WTC11 (cell line): ENCODE data around the gene IFI27L2. TPM values are rescaled to one million over a fixed set of nuclear protein-coding genes. Genes with fewer than 3 reads are reported as not detected.

ENCODE experiments used
- ATAC-seq: fragments of 200-7000 bp; cut with Tn5 transposase; 2 replicates; pipeline ENCODE4 v1.10.0; 2021; ENCODE audit warnings: mild to moderate bottlenecking, moderate library complexity
- CTCF ChIA-PET: fragments of 300-600 bp; sonication (Branson Sonifier 250); formaldehyde crosslinking; loops from one replicate; lab custom pipeline; 2021; ENCODE audit warnings: antibody characterized with exemption; lab: Charles Lee
- POLR2A ChIA-PET: fragments of 350-600 bp; sonication (Branson Sonifier 250); formaldehyde crosslinking; loops from one replicate; lab custom pipeline; 2021; ENCODE audit warnings: antibody characterized with exemption; lab: Charles Lee
- DNase-seq: peaks from one replicate; pipeline ENCODE4 v3.0.0; 2021; ENCODE audit warnings: low spot score
- H3K27ac Mint-ChIP-seq: 2 replicates; pipeline ENCODE4 v1.8.0; 2021; ENCODE audit warnings: mixed read lengths
- H3K27me3 Mint-ChIP-seq: 2 replicates; pipeline ENCODE4 v1.8.0; 2021; ENCODE audit warnings: low read depth, mild to moderate bottlenecking, moderate library complexity, mixed read lengths
- H3K36me3 Mint-ChIP-seq: 2 replicates; pipeline ENCODE4 v1.8.0; 2021; ENCODE audit warnings: mixed read lengths
- H3K4me1 Mint-ChIP-seq: 2 replicates; pipeline ENCODE4 v1.8.0; 2022; ENCODE audit warnings: mixed read lengths
- H3K4me3 Mint-ChIP-seq: 2 replicates; pipeline ENCODE4 v1.8.0; 2021; ENCODE audit warnings: mild to moderate bottlenecking, moderate library complexity, mixed read lengths
- H3K9me3 Mint-ChIP-seq: 2 replicates; pipeline ENCODE4 v1.8.0; 2021; ENCODE audit warnings: mixed read lengths
- ATF1 ChIP-seq: sonication (generic); formaldehyde crosslinking; IDR thresholded peaks from 2 replicates; pipeline ENCODE4 v1.8.1; 2023; ENCODE audit warnings: mild to moderate bottlenecking, moderate library complexity, missing genetic modification reagents
- ATF3 ChIP-seq: sonication (generic); formaldehyde crosslinking; conservative IDR thresholded peaks from 2 replicates; pipeline ENCODE4 v1.8.1; 2022; ENCODE audit warnings: mild to moderate bottlenecking, missing genetic modification reagents
- CBFB ChIP-seq: sonication (generic); formaldehyde crosslinking; IDR thresholded peaks from 2 replicates; pipeline ENCODE4 v1.8.1; 2022; ENCODE audit warnings: mild to moderate bottlenecking, low read depth, missing genetic modification reagents
- CDX4 ChIP-seq: fragments of 250-450 bp; sonication (Bioruptor Pico); IDR thresholded peaks from 2 replicates; pipeline ENCODE4 v1.9.0; 2021; ENCODE audit warnings: moderate library complexity, mild to moderate bottlenecking, inconsistent platforms, borderline replicate concordance
- E2F5 ChIP-seq: sonication (generic); formaldehyde crosslinking; IDR thresholded peaks from 2 replicates; pipeline ENCODE4 v1.8.1; 2022; ENCODE audit warnings: mild to moderate bottlenecking, moderate library complexity, missing genetic modification reagents
- ELF4 ChIP-seq: sonication (generic); formaldehyde crosslinking; IDR thresholded peaks from 2 replicates; pipeline ENCODE4 v1.8.1; 2022; ENCODE audit warnings: low read depth, mild to moderate bottlenecking, moderate library complexity, missing genetic modification reagents
- ESRRA ChIP-seq: sonication (generic); formaldehyde crosslinking; IDR thresholded peaks from 2 replicates; pipeline ENCODE4 v1.8.1; 2022; ENCODE audit warnings: mild to moderate bottlenecking, missing genetic modification reagents, borderline replicate concordance
- ETV6 ChIP-seq: sonication (generic); formaldehyde crosslinking; IDR thresholded peaks from 2 replicates; pipeline ENCODE4 v1.8.1; 2022; ENCODE audit warnings: mild to moderate bottlenecking, missing genetic modification reagents
- FOXP1 ChIP-seq: sonication (generic); formaldehyde crosslinking; IDR thresholded peaks from 2 replicates; pipeline ENCODE4 v1.8.0; 2022; ENCODE audit warnings: missing genetic modification reagents, mild to moderate bottlenecking, moderate library complexity, borderline replicate concordance
- IRF2 ChIP-seq: sonication (generic); formaldehyde crosslinking; IDR thresholded peaks from 2 replicates; pipeline ENCODE4 v1.8.0; 2022; ENCODE audit warnings: low read depth, missing genetic modification reagents, borderline replicate concordance
- JAZF1 ChIP-seq: fragments of 250-450 bp; sonication (Bioruptor Pico); IDR thresholded peaks from 2 replicates; pipeline ENCODE4 v1.9.0; 2021; ENCODE audit warnings: moderate library complexity, mild to moderate bottlenecking, inconsistent platforms
- MAX ChIP-seq: sonication (generic); formaldehyde crosslinking; IDR thresholded peaks from 2 replicates; pipeline ENCODE4 v1.8.0; 2022; ENCODE audit warnings: mild to moderate bottlenecking, missing genetic modification reagents
- MLX ChIP-seq: sonication (generic); formaldehyde crosslinking; IDR thresholded peaks from 2 replicates; pipeline ENCODE4 v1.8.1; 2023; ENCODE audit warnings: mild to moderate bottlenecking, missing genetic modification reagents, moderate library complexity
- MYBL2 ChIP-seq: sonication (generic); formaldehyde crosslinking; IDR thresholded peaks from 2 replicates; pipeline ENCODE4 v1.8.1; 2023; ENCODE audit warnings: mild to moderate bottlenecking, moderate library complexity, missing genetic modification reagents
- NR1H2 ChIP-seq: sonication (generic); formaldehyde crosslinking; IDR thresholded peaks from 2 replicates; pipeline ENCODE4 v1.9.0; 2021; ENCODE audit warnings: mild to moderate bottlenecking, moderate library complexity, missing genetic modification reagents
- PREB ChIP-seq: sonication (generic); formaldehyde crosslinking; IDR thresholded peaks from 2 replicates; pipeline ENCODE4 v1.8.1; 2022; ENCODE audit warnings: mild to moderate bottlenecking, missing genetic modification reagents, moderate library complexity, borderline replicate concordance
- PRRX2 ChIP-seq: fragments of 250-450 bp; sonication (Bioruptor Pico); IDR thresholded peaks from 2 replicates; pipeline ENCODE4 v1.8.0; 2021; ENCODE audit warnings: mild to moderate bottlenecking
- RORB ChIP-seq: fragments of 250-450 bp; sonication (Bioruptor Pico); IDR thresholded peaks from 2 replicates; pipeline ENCODE4 v1.9.0; 2021; ENCODE audit warnings: mild to moderate bottlenecking
- TEAD4 ChIP-seq: sonication (generic); formaldehyde crosslinking; IDR thresholded peaks from 2 replicates; pipeline ENCODE4 v1.8.0; 2022; ENCODE audit warnings: mild to moderate bottlenecking, missing genetic modification reagents
- ZMAT4 ChIP-seq: fragments of 250-450 bp; sonication (Bioruptor Pico); IDR thresholded peaks from 2 replicates; pipeline ENCODE4 v1.9.0; 2021; ENCODE audit warnings: mild to moderate bottlenecking
- ZNF138 ChIP-seq: sonication (generic); formaldehyde crosslinking; conservative IDR thresholded peaks from 2 replicates; pipeline ENCODE4 v1.8.1; 2022; ENCODE audit warnings: mild to moderate bottlenecking, moderate library complexity, missing genetic modification reagents
- ZNF317 ChIP-seq: sonication (generic); formaldehyde crosslinking; IDR thresholded peaks from 2 replicates; pipeline ENCODE4 v1.8.1; 2023; ENCODE audit warnings: low read depth, mild to moderate bottlenecking, moderate library complexity, missing genetic modification reagents, borderline replicate concordance
- ZNF425 ChIP-seq: fragments of 250-450 bp; sonication (Bioruptor Pico); conservative IDR thresholded peaks from 2 replicates; pipeline ENCODE4 v1.9.0; 2021; ENCODE audit warnings: mild to moderate bottlenecking
- ZNF671 ChIP-seq: fragments of 250-450 bp; sonication (Bioruptor Pico); IDR thresholded peaks from 2 replicates; pipeline ENCODE4 v1.8.0; 2021; ENCODE audit warnings: mild to moderate bottlenecking
- total RNA-seq: library from RNA; stranded (reverse); gene quantifications from 3 replicates; pipeline ENCODE4 v1.2.3, GENCODE V29; 2021

IFI27L2 gene
- total RNA-seq, 1 experiment from 2014 or later = 22.1 TPM

GRCh38 chr14:94089479-94089878 is 39.9 kb downstream of the IFI27L2 start (continued):
- no peak for TF ChIP-seq TEAD4
- no peak for TF ChIP-seq ATF3 (CRISPR knock-in tag)
- no peak for TF ChIP-seq ATF1 (CRISPR knock-in tag)
- TF ChIP-seq JAZF1 (CRISPR knock-in tag) = no peak
- no peak for TF ChIP-seq ELF4 (CRISPR knock-in tag)
- no peak for TF ChIP-seq ZMAT4
- TF ChIP-seq ESRRA = no peak
- no peak for TF ChIP-seq NR1H2 (CRISPR knock-in tag)
- TF ChIP-seq IRF2 (CRISPR knock-in tag) = no peak

- no peak for TF ChIP-seq ZNF671 (CRISPR knock-in tag)
- TF ChIP-seq MYBL2 (CRISPR knock-in tag) = no peak
- no peak for TF ChIP-seq ESRRA
- TF ChIP-seq PRRX2 = no peak
- no peak for TF ChIP-seq ZNF425
- TF ChIP-seq ZNF317 (CRISPR knock-in tag) = no peak
- no peak for TF ChIP-seq MAX (CRISPR knock-in tag)
- TF ChIP-seq ETV6 = no peak
- TF ChIP-seq ZMAT4 = no peak
- TF ChIP-seq FOXP1 = no peak
- no peak for TF ChIP-seq RORB (CRISPR knock-in tag)
- TF ChIP-seq ZNF138 (CRISPR knock-in tag) = no peak
- TF ChIP-seq CDX4 (CRISPR knock-in tag) = no peak
- no peak for TF ChIP-seq CBFB
- TF ChIP-seq PREB = no peak
- no peak for TF ChIP-seq E2F5 (CRISPR knock-in tag)
- no peak for TF ChIP-seq MLX (CRISPR knock-in tag)
- no peak overlapping the region for H3K27ac Mint-ChIP-seq
- no peak for DNase-seq
- no peak overlapping the region for H3K4me3 Mint-ChIP-seq
- CTCF ChIA-PET = interaction anchor here (0.9 kb wide), 1 partner anchor 48 kb away, joined by 4 read pairs; no protein-coding TSS in a partner anchor
- no peaks in the 10 kb centered on the region; the same call in 1 of the 2 replicates for H3K27me3 Mint-ChIP-seq
- POLR2A ChIA-PET = no interaction called here
- H3K4me1 Mint-ChIP-seq = no peaks in the 10 kb centered on the region
- no peak for ATAC-seq
- peaks cover 5% of the 10 kb centered on the region for H3K9me3 Mint-ChIP-seq
- H3K36me3 Mint-ChIP-seq = peaks cover 4% of the 10 kb centered on the region
Measured at GRCh38 chr14:94088516-94088915, 40.9 kb downstream of the IFI27L2 start.
